Endothelial cell of umbilical vein (primary cell): ENCODE results near the gene SLC25A40. TPM values are rescaled to one million over a fixed set of nuclear protein-coding genes. Genes with fewer than 3 reads are reported as not detected.

ENCODE experiments used
- BruUV-seq: library from RNA; stranded (reverse); fragments of 400-500 nt; replicated peaks from 2 replicates; lab custom pipeline; 2021; lab: Mats Ljungman, UMichigan
- CTCF ChIA-PET: fragments of 300-600, 350-600 bp; sonication (Branson Sonifier 250); formaldehyde crosslinking; loops from one replicate; lab custom pipeline; 2021; ENCODE audit warnings: antibody characterized with exemption, inconsistent platforms; lab: Charles Lee
- POLR2A ChIA-PET: fragments of 300-600, 350-600 bp; sonication (Branson Sonifier 250); formaldehyde crosslinking; loops from one replicate; lab custom pipeline; 2021; ENCODE audit warnings: antibody characterized with exemption, inconsistent platforms; lab: Charles Lee
- DNase-seq: peaks from one replicate; pipeline ENCODE4 v3.0.0-alpha.2; 2011; ENCODE audit warnings: low read depth, low spot score
- FAIRE-seq: peaks from 2 replicates; lab custom pipeline; 2011; peaks lifted over from hg19 to GRCh38; lab: Jason Lieb, UNC
- H2AFZ ChIP-seq: 2 replicates; pipeline ENCODE4 v1.6.0; 2012; ENCODE audit warnings: low read depth, low read length, control low read depth, inconsistent platforms
- H3K27ac ChIP-seq: 2 replicates; pipeline ENCODE4 v1.5.1; 2011; ENCODE audit warnings: low read depth, mild to moderate bottlenecking, control low read depth, low read length, moderate library complexity; ENCODE audit not compliant: insufficient read depth
- H3K27me3 ChIP-seq, 2 experiments: 2 replicates each; pipeline versions ENCODE4 v1.6.0 to v1.6.1; 2011; ENCODE audit warnings: low read length in 2 of 2, mixed read lengths in 1 of 2; ENCODE audit not compliant: control insufficient read depth in 2 of 2, insufficient read depth in 2 of 2
- H3K36me3 ChIP-seq, 2 experiments: 2 replicates in 1 of 2; 3 replicates in 1 of 2; pipeline ENCODE4 v1.5.1; 2011; ENCODE audit warnings: low read length in 2 of 2, mild to moderate bottlenecking in 1 of 2, moderate library complexity in 1 of 2; ENCODE audit not compliant: control insufficient read depth in 2 of 2, insufficient read depth in 2 of 2; ENCODE audit errors: extremely low read depth in 1 of 2
- H3K4me1 ChIP-seq: 3 replicates; pipeline ENCODE4 v1.5.1; 2011; ENCODE audit warnings: mild to moderate bottlenecking, low read length; ENCODE audit not compliant: control insufficient read depth, insufficient read depth; ENCODE audit errors: extremely low read depth
- H3K4me2 ChIP-seq: 2 replicates; pipeline ENCODE4 v1.6.1; 2011; ENCODE audit warnings: low read length, control low read depth, mixed read lengths; ENCODE audit not compliant: insufficient read depth
- H3K4me3 ChIP-seq, 3 experiments: fragments of 200-600 bp in 1 of 3; sonication (generic), shearing (Covaris generic) in 1 of 3; replicated peaks in 1 of 3; 2 replicates each; pipeline ENCODE4 v1.5.1; 2011 to 2016; ENCODE audit warnings: control low read depth in 3 of 3, low read length in 3 of 3, mild to moderate bottlenecking in 2 of 3, inconsistent platforms in 1 of 3, low read depth in 1 of 3, moderate library complexity in 1 of 3; ENCODE audit not compliant: insufficient read depth in 1 of 3
- H3K79me2 ChIP-seq: 2 replicates; pipeline ENCODE4 v1.6.0; 2012; ENCODE audit warnings: low read length, inconsistent platforms; ENCODE audit not compliant: control insufficient read depth, insufficient read depth
- H3K9ac ChIP-seq: replicated peaks from 2 replicates; pipeline ENCODE3; 2011; ENCODE audit warnings: low read length, control low read depth; ENCODE audit not compliant: insufficient read depth; ENCODE audit errors: extremely low read depth
- H3K9me1 ChIP-seq: replicated peaks from 3 replicates; pipeline ENCODE4 v1.6.0; 2011; ENCODE audit warnings: mild to moderate bottlenecking, low read length; ENCODE audit not compliant: control insufficient read depth, insufficient read depth; ENCODE audit errors: extremely low read depth
- H3K9me3 ChIP-seq: replicated peaks from 2 replicates; pipeline ENCODE4 v1.5.1; 2012; ENCODE audit warnings: low read length, inconsistent platforms; ENCODE audit not compliant: control insufficient read depth, insufficient read depth
- H4K20me1 ChIP-seq: replicated peaks from 2 replicates; pipeline ENCODE3; 2011; ENCODE audit warnings: mild to moderate bottlenecking, low read length; ENCODE audit not compliant: control insufficient read depth, insufficient read depth; ENCODE audit errors: extremely low read depth
- EZH2 ChIP-seq: IDR thresholded peaks from 2 replicates; pipeline ENCODE4 v1.6.1; 2012; ENCODE audit warnings: borderline replicate concordance, low read depth, mild to moderate bottlenecking, moderate library complexity, low read length, inconsistent platforms; ENCODE audit not compliant: severe bottlenecking
- FOS ChIP-seq: IDR thresholded peaks from 2 replicates; pipeline ENCODE4 v1.6.1; 2011; ENCODE audit warnings: mild to moderate bottlenecking, low read length, moderate library complexity, borderline replicate concordance; ENCODE audit not compliant: insufficient read depth
- GATA2 ChIP-seq: IDR thresholded peaks from 2 replicates; pipeline ENCODE4 v1.7.0; 2011; ENCODE audit warnings: low read depth, mild to moderate bottlenecking, moderate library complexity, mixed read lengths, low read length; ENCODE audit not compliant: insufficient read length, insufficient read depth
- JUN ChIP-seq: IDR thresholded peaks from 2 replicates; pipeline ENCODE4 v1.6.1; 2011; ENCODE audit warnings: borderline replicate concordance, low read depth; ENCODE audit not compliant: insufficient read length, insufficient read depth
- MYC ChIP-seq: IDR thresholded peaks from one replicate; pipeline ENCODE4 v1.6.1; 2011; ENCODE audit warnings: mild to moderate bottlenecking, low read depth, low read length
- POLR2A ChIP-seq: IDR thresholded peaks from 2 replicates; pipeline ENCODE4 v1.6.1; 2012; ENCODE audit warnings: low read depth, mild to moderate bottlenecking, control low read depth, low read length
- POLR2AphosphoS5 ChIP-seq: IDR thresholded peaks from 2 replicates; pipeline ENCODE4 v1.6.1; 2012; ENCODE audit warnings: low read depth, mild to moderate bottlenecking, control low read depth, low read length, moderate library complexity; ENCODE audit not compliant: insufficient read depth
- dilution Hi-C: fragments of 300-500 bp; cut with MboI; formaldehyde crosslinking; loops from one replicate; pipeline ENCODE4 v1.15.0; 2019; ENCODE audit warnings: low sequenced_read_pairs; ENCODE audit not compliant: extremely low pct_ligation_motif_present
- intact Hi-C: fragments of 100-400 bp; cut with micrococcal nuclease; formaldehyde crosslinking; loops from one replicate; pipeline ENCODE4 v1.10.0; 2022
- polyA plus RNA-seq, 4 experiments: library from polyadenylated mRNA; depleted of rRNA in 3 of 4; stranded (reverse) in 3 of 4; unstranded in 1 of 4; fragments of >200 nt; gene quantifications; 2 replicates each; pipeline versions ENCODE4 v1.2.1 to v1.2.3, GENCODE V29; 2011 to 2012; ENCODE audit warnings: missing spikeins in 1 of 4
- total RNA-seq: library from RNA; stranded (reverse); gene quantifications from 2 replicates; pipeline ENCODE4 v1.2.3, GENCODE V29; 2021
- TF ChIP-seq, protein P1 (sequence below): IDR thresholded peaks from 2 replicates; pipeline ENCODE4 v1.6.1; 2011; ENCODE audit not compliant: insufficient read depth, insufficient read length
- TF ChIP-seq, protein P2 (sequence below), 2 donors: IDR thresholded peaks; 1 replicate in 1 of 2; 2 replicates in 1 of 2; pipeline ENCODE4 v1.5.1; 2011; ENCODE audit warnings: low read length in 2 of 2, mild to moderate bottlenecking in 2 of 2, moderate library complexity in 2 of 2, control low read depth in 1 of 2, inconsistent platforms in 1 of 2, low read depth in 1 of 2; ENCODE audit not compliant: insufficient read depth in 1 of 2; ENCODE audit errors: extremely low read depth in 1 of 2

Gene SLC25A40
- total and polyA plus RNA-seq, 2 donors (not counting 3 experiments of a cell fraction or from before 2014, with no cell fraction given) = 7.1 to 17.1 TPM

DNA sequence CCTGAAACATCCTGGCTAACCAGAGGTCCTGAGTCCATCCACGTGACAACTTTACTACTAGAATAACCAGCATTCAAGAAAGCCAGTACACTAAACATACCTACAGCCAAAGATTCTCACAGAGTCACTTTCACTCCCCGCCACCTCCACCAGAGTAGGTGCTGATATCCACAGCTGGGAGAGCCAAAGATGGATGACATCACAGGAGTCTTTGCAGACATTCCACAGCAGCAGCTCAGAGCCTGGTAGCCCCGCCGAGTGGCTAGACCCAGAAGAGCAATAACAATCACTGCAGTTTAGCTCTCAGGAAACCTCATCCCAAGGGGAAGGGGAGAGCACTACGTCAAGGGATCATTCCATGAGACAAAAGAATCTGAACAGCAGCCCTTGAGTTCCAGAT, 44.4 kb upstream of the SLC25A40 start:
- H4K20me1 ChIP-seq = no peaks in the 10 kb centered on the region
- H2AFZ ChIP-seq = no peak overlapping the region
- H3K9me3 ChIP-seq = no peaks in the 10 kb centered on the region
- H3K36me3 ChIP-seq = no peaks in the 10 kb centered on the region
- ChIA-PET POLR2A (no interaction called here), CTCF (interaction anchor here (1.2 to 2.4 kb wide), 4 partner anchors 9 to 192 kb away, joined by 4 to 10 read pairs (median 4); partner anchors contain the start of gene ADAM22)
- no peak overlapping the region for H3K4me3 ChIP-seq
- H3K4me1 ChIP-seq = no peaks in the 10 kb centered on the region
- no peaks in the 10 kb centered on the region for H3K79me2 ChIP-seq
- no peak overlapping the region for H3K9ac ChIP-seq
- H3K9me1 ChIP-seq = no peaks in the 10 kb centered on the region
- no peak overlapping the region for H3K27ac ChIP-seq
- TF ChIP-seq MYC = no peak
- no peak for TF ChIP-seq EZH2
- no peak for TF ChIP-seq JUN
- TF ChIP-seq GATA2 = no peak
- no peak for TF ChIP-seq POLR2AphosphoS5
- TF ChIP-seq FOS = no peak
- TF ChIP-seq, protein P1, sequence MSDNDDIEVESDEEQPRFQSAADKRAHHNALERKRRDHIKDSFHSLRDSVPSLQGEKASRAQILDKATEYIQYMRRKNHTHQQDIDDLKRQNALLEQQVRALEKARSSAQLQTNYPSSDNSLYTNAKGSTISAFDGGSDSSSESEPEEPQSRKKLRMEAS = no peak
- no peak for TF ChIP-seq POLR2A
- TF ChIP-seq, protein P2, sequence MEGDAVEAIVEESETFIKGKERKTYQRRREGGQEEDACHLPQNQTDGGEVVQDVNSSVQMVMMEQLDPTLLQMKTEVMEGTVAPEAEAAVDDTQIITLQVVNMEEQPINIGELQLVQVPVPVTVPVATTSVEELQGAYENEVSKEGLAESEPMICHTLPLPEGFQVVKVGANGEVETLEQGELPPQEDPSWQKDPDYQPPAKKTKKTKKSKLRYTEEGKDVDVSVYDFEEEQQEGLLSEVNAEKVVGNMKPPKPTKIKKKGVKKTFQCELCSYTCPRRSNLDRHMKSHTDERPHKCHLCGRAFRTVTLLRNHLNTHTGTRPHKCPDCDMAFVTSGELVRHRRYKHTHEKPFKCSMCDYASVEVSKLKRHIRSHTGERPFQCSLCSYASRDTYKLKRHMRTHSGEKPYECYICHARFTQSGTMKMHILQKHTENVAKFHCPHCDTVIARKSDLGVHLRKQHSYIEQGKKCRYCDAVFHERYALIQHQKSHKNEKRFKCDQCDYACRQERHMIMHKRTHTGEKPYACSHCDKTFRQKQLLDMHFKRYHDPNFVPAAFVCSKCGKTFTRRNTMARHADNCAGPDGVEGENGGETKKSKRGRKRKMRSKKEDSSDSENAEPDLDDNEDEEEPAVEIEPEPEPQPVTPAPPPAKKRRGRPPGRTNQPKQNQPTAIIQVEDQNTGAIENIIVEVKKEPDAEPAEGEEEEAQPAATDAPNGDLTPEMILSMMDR (IDR thresholded peaks at IDR 0.05; ENCODE audit: extremely low read depth in 1 of 2, insufficient read depth in 1 of 2, low read depth in 1 of 2, low read length in 2 of 2) = no peak
- DNase-seq (no peak), FAIRE-seq (no peak)
- intact Hi-C loops = no loop called here
- dilution Hi-C loops = no loop called here
- BruUV-seq = no TSS peak
- H3K4me2 ChIP-seq = no peak overlapping the region
- no peaks in the 10 kb centered on the region for H3K27me3 ChIP-seq
